ENCODE data around the gene PEPD.

DNA sequence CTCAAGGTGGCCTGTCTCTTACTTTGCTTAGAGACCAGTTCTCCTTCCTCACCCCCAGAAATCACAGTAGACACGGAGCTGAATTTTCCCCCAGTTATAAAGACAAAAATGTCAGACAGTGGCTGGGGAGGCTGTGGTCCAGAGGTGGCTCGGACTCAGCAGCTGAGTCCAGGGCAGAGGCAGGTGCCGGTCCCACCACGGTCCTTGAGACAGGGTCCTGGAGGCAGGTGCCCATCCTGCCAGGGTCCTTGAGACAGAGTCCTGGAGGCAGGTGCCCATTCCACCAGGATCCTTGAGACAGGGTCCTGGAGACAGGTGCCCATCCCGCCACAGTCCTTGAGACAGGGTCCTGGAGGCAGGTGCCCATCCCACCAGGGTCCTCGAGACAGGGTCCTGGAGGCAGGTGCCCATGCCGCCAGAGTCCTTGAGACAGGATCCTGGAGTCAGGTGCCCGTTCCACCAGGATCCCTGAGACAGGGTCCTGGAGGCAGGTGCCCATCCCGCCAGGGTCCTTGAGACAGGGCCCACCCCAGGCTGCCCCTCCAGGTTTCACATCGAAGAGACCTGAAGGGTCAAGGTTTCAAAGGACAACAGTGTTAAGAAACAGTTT lies 23.1 kb downstream of the PEPD start:
- TF ChIP-seq, protein P1, sequence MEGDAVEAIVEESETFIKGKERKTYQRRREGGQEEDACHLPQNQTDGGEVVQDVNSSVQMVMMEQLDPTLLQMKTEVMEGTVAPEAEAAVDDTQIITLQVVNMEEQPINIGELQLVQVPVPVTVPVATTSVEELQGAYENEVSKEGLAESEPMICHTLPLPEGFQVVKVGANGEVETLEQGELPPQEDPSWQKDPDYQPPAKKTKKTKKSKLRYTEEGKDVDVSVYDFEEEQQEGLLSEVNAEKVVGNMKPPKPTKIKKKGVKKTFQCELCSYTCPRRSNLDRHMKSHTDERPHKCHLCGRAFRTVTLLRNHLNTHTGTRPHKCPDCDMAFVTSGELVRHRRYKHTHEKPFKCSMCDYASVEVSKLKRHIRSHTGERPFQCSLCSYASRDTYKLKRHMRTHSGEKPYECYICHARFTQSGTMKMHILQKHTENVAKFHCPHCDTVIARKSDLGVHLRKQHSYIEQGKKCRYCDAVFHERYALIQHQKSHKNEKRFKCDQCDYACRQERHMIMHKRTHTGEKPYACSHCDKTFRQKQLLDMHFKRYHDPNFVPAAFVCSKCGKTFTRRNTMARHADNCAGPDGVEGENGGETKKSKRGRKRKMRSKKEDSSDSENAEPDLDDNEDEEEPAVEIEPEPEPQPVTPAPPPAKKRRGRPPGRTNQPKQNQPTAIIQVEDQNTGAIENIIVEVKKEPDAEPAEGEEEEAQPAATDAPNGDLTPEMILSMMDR (IDR thresholded peaks at IDR 0.05; ENCODE audit: insufficient read depth, low read length): no peak
- TF ChIP-seq, protein P2, sequence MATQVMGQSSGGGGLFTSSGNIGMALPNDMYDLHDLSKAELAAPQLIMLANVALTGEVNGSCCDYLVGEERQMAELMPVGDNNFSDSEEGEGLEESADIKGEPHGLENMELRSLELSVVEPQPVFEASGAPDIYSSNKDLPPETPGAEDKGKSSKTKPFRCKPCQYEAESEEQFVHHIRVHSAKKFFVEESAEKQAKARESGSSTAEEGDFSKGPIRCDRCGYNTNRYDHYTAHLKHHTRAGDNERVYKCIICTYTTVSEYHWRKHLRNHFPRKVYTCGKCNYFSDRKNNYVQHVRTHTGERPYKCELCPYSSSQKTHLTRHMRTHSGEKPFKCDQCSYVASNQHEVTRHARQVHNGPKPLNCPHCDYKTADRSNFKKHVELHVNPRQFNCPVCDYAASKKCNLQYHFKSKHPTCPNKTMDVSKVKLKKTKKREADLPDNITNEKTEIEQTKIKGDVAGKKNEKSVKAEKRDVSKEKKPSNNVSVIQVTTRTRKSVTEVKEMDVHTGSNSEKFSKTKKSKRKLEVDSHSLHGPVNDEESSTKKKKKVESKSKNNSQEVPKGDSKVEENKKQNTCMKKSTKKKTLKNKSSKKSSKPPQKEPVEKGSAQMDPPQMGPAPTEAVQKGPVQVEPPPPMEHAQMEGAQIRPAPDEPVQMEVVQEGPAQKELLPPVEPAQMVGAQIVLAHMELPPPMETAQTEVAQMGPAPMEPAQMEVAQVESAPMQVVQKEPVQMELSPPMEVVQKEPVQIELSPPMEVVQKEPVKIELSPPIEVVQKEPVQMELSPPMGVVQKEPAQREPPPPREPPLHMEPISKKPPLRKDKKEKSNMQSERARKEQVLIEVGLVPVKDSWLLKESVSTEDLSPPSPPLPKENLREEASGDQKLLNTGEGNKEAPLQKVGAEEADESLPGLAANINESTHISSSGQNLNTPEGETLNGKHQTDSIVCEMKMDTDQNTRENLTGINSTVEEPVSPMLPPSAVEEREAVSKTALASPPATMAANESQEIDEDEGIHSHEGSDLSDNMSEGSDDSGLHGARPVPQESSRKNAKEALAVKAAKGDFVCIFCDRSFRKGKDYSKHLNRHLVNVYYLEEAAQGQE (IDR thresholded peaks at IDR 0.05; ENCODE audit: insufficient replicate concordance, low read depth): no peak

All from HL-60 (cell line).